Retinal pigment epithelial cell (primary cell): ENCODE results near the gene MPLKIP.
"Not testable (repeated sequence)": the region's sequence is repeated elsewhere in the genome, so short reads cannot be mapped to it uniquely, and the experiment has no call there.

Source experiments
- DNase-seq: peaks from one replicate; pipeline ENCODE4 v3.0.0-alpha.2; 2010; ENCODE audit warnings: low read depth
- H3K4me3 ChIP-seq: 2 replicates; pipeline ENCODE4 v1.5.1; 2011; ENCODE audit warnings: mild to moderate bottlenecking, low read length, control low read depth, moderate library complexity
- TF ChIP-seq, protein P1 (sequence below): conservative IDR thresholded peaks from 2 replicates; pipeline ENCODE4 v1.5.1; 2011; ENCODE audit warnings: low read depth, low read length, control low read depth, inconsistent platforms

The MPLKIP gene

DNA sequence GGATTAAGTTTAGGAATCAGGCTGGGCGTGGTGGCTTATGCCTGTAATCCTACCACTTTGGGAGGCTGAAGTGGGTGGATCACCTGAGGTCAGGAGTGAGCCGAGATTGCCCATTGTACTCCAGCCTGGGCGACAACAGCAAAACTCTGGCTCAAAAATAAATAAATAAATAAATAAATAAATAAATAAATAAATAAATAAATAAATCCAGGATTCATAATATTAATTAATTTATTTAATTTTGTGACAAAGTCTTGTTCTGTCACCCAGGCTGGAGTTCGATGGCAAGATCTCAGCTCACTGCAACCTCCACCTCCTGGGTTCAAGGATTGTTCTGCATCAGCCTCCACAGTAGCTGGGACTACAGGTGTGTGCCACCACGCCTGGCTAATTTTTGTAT is 4.6 kb upstream of the MPLKIP start:
- TF ChIP-seq, protein P1, sequence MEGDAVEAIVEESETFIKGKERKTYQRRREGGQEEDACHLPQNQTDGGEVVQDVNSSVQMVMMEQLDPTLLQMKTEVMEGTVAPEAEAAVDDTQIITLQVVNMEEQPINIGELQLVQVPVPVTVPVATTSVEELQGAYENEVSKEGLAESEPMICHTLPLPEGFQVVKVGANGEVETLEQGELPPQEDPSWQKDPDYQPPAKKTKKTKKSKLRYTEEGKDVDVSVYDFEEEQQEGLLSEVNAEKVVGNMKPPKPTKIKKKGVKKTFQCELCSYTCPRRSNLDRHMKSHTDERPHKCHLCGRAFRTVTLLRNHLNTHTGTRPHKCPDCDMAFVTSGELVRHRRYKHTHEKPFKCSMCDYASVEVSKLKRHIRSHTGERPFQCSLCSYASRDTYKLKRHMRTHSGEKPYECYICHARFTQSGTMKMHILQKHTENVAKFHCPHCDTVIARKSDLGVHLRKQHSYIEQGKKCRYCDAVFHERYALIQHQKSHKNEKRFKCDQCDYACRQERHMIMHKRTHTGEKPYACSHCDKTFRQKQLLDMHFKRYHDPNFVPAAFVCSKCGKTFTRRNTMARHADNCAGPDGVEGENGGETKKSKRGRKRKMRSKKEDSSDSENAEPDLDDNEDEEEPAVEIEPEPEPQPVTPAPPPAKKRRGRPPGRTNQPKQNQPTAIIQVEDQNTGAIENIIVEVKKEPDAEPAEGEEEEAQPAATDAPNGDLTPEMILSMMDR = no peak
- no peak overlapping the region for H3K4me3 ChIP-seq
- no peak for DNase-seq

DNA sequence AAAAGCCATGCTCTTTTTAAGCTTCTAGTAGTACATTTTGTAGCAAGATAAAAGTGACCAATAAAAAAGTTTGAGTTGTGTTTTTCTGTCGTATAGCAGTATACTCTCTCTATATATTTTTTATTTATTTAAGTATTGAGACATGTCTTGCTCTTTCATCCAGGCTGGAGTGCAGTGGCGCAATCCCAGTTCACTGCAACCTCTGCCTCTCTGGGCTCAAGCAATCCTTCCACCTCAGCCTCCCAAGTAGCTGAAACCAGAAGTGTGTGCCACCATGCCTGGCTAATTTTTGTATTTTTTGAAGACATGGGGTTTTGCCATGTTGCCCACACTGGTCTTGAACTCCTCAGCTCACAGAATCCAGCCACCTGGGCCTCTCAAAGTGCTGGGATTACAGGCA is 3.1 kb upstream of the MPLKIP start:
- TF ChIP-seq, protein P1 = no peak
- no peak for DNase-seq
- H3K4me3 ChIP-seq = no peak overlapping the region

DNA sequence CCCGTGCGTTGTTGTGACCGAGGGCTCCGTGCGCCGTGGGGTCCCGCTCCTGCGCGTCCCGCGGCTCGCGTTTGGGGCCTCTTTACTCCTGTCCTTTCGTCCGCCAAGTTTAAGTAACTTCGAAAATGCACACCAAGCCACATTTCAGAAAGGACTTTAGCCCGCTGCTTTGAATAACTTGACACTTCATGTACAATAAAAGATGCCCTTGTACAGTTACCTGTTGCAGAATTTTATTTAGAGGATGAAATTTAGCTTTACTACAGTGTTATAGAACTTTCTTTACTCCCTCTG is 842 bp upstream of the MPLKIP start:
- DNase-seq = no peak
- H3K4me3 ChIP-seq = peak overlapping the region; percentile 95
- TF ChIP-seq, protein P1 = no peak

DNA sequence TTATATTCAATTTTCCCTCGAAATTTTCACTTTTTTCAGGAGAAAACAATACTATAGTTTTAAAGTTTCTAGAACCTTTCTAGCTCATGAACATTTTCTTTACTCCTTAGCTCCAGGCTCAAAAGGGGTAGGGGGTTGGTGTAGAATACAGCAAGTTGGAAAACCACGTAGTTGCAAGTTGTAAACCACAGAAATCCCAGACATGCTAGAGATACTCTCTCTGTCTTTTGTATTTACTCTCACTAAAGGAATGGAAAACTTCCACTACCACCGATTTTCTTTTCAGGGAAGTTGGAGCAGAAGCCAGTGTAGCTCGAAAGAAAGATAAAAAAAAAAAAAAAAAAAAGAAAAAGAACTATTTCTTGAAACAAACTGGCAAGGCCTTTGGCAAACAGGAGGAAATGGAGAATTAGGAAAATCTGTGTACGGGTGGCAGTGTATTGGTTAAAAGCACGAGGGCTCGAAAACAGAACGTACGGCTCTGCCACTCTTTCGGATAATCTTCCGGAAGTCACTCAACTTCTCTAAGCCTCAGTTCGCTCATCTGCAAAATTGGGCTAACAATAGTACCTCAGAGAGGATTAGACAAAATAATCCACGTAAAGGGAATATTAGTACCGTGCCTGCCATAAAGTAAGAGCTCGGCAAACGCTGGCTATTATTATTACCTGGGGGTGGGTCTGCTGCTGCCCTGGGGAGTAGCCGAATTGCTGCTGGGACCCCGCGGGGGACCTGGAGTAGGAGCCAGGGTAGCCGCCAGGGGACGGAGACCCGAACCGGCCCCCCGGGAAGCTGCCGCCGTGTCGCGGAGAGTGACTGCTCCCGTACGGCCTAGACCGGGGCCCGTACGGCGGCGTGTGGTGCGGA is 628 bp downstream of the MPLKIP start:
- peak overlapping the region; percentile 95 for H3K4me3 ChIP-seq
- DNase-seq = no peak
- TF ChIP-seq, protein P1 = no peak

DNA sequence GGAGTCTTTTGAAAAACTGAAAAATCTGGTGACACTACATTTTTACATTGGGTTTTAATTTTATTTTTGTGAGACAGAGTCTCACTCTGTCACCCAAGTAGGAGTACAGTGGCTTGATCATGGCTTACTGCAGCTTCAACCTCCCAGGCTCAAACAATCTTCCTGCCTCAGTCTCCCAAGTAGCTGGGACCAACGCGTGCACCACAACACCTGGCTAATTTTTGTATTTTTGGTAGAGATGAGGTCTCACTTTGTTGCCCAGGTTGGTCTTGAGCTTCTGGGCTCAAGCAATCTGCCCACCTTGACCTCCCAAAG is 11.5 kb downstream of the MPLKIP start:
- no peak for DNase-seq
- H3K4me3 ChIP-seq = no peak overlapping the region
- TF ChIP-seq, protein P1 = no peak

DNA sequence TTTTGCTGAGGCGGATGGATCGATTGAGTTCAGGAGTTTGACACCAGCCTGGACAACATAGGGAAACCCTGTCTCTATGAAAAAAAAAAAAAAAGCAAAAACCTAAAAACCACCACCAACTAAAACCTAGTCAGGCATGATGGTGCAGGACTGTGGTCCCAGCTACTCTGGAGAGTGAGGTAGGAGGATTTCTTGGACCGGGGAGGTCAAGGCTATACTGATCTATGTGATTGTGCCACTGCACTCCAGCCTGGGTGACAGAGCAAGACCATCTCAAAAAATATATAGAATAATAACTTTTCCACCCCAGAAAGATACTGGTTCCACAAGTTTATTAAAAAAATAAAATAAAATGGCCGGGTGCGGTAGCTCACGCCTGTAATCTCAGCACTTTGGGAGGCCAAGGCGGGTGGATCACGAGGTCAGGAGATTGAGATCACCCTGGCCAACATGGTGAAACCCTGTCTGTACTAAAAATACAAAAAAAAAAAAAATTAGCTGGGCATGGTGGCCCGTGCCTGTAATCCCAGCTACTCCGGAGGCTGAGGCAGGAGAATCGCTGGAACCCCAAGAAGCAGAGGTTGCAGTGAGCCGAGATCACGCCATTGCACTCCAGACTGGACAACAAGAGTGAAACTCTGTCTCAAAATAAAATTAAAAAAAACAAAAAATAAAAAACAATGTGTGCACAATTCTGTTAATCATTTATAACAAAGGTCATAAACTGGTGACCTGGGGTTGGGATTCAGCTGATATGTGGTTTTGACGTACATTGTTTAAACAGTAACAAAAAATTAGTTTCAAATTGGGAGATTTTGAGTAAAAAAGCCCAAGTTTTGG is 12.1 kb downstream of the MPLKIP start:
- H3K4me3 ChIP-seq, DNase-seq: not testable (repeated sequence)

DNA sequence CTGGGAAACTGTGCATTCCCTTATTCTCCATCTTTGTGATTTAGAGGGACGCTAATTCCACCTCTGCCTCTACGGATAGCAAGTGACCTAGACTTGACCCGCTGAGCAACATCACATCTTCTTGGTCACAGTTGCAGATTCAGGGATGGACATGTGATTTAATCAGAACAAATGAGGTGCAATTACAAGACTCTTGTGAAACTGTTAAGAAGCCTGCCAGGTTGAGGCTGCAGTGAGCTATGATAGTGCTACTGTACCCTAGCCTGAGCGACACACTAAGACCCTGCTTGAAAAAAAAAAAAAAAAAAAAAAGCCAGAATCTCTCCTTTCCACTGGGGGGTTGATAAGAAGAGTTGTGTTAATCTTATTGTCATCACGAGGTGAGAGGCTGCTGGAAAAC is 14.4 kb downstream of the MPLKIP start:
- peak; percentile 33 for DNase-seq
- TF ChIP-seq, protein P1 = no peak
- no peak overlapping the region for H3K4me3 ChIP-seq

DNA sequence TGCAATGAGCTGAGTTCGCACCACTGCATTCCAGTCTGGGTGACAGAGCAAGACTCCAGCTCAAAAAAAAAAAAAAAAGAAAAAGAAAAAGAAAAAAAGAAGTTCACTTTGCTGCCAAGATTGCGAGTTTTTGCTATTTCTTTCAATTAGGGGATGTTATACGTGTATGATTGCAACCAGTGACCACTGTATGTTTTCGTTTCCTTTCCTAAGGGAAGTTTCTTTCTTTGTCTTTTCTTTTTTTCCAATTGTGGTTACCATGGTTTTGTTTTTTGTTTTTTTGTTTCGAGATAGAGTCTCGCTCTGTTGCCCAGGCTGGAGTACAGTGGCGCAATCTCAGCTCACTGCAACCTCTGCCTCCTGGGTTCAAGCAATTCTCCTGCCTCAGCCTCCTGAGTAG is 16.2 kb downstream of the MPLKIP start:
- not testable (repeated sequence) for H3K4me3 ChIP-seq, DNase-seq

DNA sequence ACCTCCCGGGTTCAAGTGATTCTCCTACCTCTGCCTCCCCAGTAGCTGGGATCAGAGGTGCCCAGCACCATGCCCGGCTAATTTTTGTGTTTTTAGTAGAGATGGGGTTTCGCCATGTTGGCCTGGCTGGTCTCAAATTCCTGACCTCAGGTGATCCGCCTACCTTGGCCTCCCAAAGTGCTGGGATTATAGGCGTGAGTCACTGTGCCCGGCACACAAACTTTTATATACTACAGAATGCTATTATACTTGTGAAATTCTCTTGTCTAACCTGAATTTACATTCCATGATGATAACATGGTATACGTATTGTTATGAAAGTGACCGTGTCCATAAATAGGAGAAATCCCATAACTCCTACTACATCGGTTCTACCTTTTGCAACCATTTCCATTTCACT is 17.2 kb downstream of the MPLKIP start:
- DNase-seq, H3K4me3 ChIP-seq: not testable (repeated sequence)
